H9 (cell line): ENCODE measurements around the gene RIMS1. TPM values are rescaled to one million over a fixed set of nuclear protein-coding genes. Genes with fewer than 3 reads are reported as not detected.
"Not testable (repeated sequence)": the region's sequence is repeated elsewhere in the genome, so short reads cannot be mapped to it uniquely, and the experiment has no call there.

Source experiments
- DNase-seq: peaks from one replicate; pipeline ENCODE4 v3.0.0-alpha.2; 2017
- H2AFZ ChIP-seq: one replicate; pipeline ENCODE4 v1.6.1; 2013; ENCODE audit warnings: mild to moderate bottlenecking, low read length, control low read depth, moderate library complexity
- H2AK5ac ChIP-seq: 2 replicates; pipeline ENCODE4 v1.6.1; 2013; ENCODE audit warnings: low read length, control low read depth, mixed read lengths; ENCODE audit not compliant: insufficient read length
- H2BK120ac ChIP-seq: one replicate; pipeline ENCODE4 v1.6.1; 2013; ENCODE audit warnings: low read depth, mild to moderate bottlenecking, low read length, control low read depth, inconsistent platforms; ENCODE audit not compliant: poor library complexity, severe bottlenecking
- H2BK12ac ChIP-seq: 2 replicates; pipeline ENCODE4 v1.6.1; 2013; ENCODE audit warnings: low read length, control low read depth, mixed read lengths, low read depth; ENCODE audit not compliant: insufficient read length
- H2BK15ac ChIP-seq: 2 replicates; pipeline ENCODE4 v1.6.1; 2013; ENCODE audit warnings: low read depth, low read length, control low read depth
- H2BK20ac ChIP-seq: one replicate; pipeline ENCODE4 v1.6.1; 2013; ENCODE audit warnings: low read depth, mild to moderate bottlenecking, low read length, control low read depth, inconsistent platforms; ENCODE audit not compliant: poor library complexity, severe bottlenecking
- H2BK5ac ChIP-seq: 2 replicates; pipeline ENCODE4 v1.6.1; 2013; ENCODE audit warnings: low read length, control low read depth, mixed read lengths; ENCODE audit not compliant: insufficient read length
- H3K14ac ChIP-seq: 2 replicates; pipeline ENCODE4 v1.6.1; 2013; ENCODE audit warnings: low read length, control low read depth; ENCODE audit not compliant: insufficient read depth
- H3K18ac ChIP-seq: 2 replicates; pipeline ENCODE4 v1.6.1; 2013; ENCODE audit warnings: low read depth, mild to moderate bottlenecking, mixed read lengths, low read length, control low read depth; ENCODE audit not compliant: insufficient read length
- H3K23ac ChIP-seq: 2 replicates; pipeline ENCODE4 v1.6.1; 2013; ENCODE audit warnings: low read length, control low read depth, mixed read lengths, low read depth; ENCODE audit not compliant: insufficient read length
- H3K23me2 ChIP-seq: 2 replicates; pipeline ENCODE4 v1.6.1; 2013; ENCODE audit warnings: low read depth, mild to moderate bottlenecking, mixed read lengths, low read length, control low read depth; ENCODE audit not compliant: insufficient read length, poor library complexity, severe bottlenecking
- H3K27ac ChIP-seq: 2 replicates; pipeline ENCODE4 v1.5.1; 2013; ENCODE audit warnings: low read length, control low read depth, mixed read lengths, low read depth; ENCODE audit not compliant: insufficient read length
- H3K27me3 ChIP-seq: 2 replicates; pipeline ENCODE4 v1.6.1; 2013; ENCODE audit warnings: low read length, control low read depth, inconsistent platforms; ENCODE audit not compliant: insufficient read depth
- H3K4ac ChIP-seq: 2 replicates; pipeline ENCODE4 v1.6.1; 2013; ENCODE audit warnings: low read depth, mild to moderate bottlenecking, control low read depth, inconsistent platforms, low read length, moderate library complexity
- H3K4me1 ChIP-seq: 2 replicates; pipeline ENCODE4 v1.6.1; 2013; ENCODE audit warnings: low read length, control low read depth, inconsistent platforms; ENCODE audit not compliant: insufficient read depth
- H3K4me2 ChIP-seq: 2 replicates; pipeline ENCODE4 v1.6.1; 2013; ENCODE audit warnings: low read length, control low read depth, mixed read lengths; ENCODE audit not compliant: insufficient read length, insufficient read depth
- H3K56ac ChIP-seq: 2 replicates; pipeline ENCODE4 v1.6.1; 2013; ENCODE audit warnings: low read depth, mild to moderate bottlenecking, mixed read lengths, low read length, control low read depth; ENCODE audit not compliant: insufficient read length
- H3K79me1 ChIP-seq: 2 replicates; pipeline ENCODE4 v1.6.1; 2013; ENCODE audit warnings: low read depth, mild to moderate bottlenecking, moderate library complexity, low read length, control low read depth, inconsistent platforms; ENCODE audit not compliant: insufficient read depth, poor library complexity, severe bottlenecking
- H3K79me2 ChIP-seq: 2 replicates; pipeline ENCODE4 v1.6.1; 2013; ENCODE audit warnings: low read length, control low read depth, inconsistent platforms; ENCODE audit not compliant: insufficient read depth
- H3K9ac ChIP-seq: 2 replicates; pipeline ENCODE4 v1.6.1; 2013; ENCODE audit warnings: low read length, control low read depth, mixed read lengths; ENCODE audit not compliant: insufficient read length; ENCODE audit errors: extremely low read depth
- H3K9me3 ChIP-seq: one replicate; pipeline ENCODE4 v1.6.1; 2013; ENCODE audit warnings: low read depth, low read length, inconsistent platforms; ENCODE audit not compliant: control insufficient read depth
- H3T11ph ChIP-seq: one replicate; pipeline ENCODE4 v1.6.1; 2013; ENCODE audit warnings: mild to moderate bottlenecking, low read length, control low read depth, inconsistent platforms
- H4K20me1 ChIP-seq: one replicate; pipeline ENCODE4 v1.6.1; 2013; ENCODE audit not compliant: control insufficient read depth, insufficient read length, insufficient read depth
- H4K5ac ChIP-seq: 2 replicates; pipeline ENCODE4 v1.6.1; 2013; ENCODE audit warnings: low read depth, mild to moderate bottlenecking, mixed read lengths, low read length, control low read depth; ENCODE audit not compliant: insufficient read length
- H4K8ac ChIP-seq: replicated peaks from 2 replicates; pipeline ENCODE4 v1.6.1; 2013; ENCODE audit warnings: low read length, control low read depth, mixed read lengths, low read depth; ENCODE audit not compliant: insufficient read length
- H4K91ac ChIP-seq: 2 replicates; pipeline ENCODE4 v1.6.1; 2013; ENCODE audit warnings: low read depth, mild to moderate bottlenecking, moderate library complexity, mixed read lengths, low read length, control low read depth; ENCODE audit not compliant: insufficient read length
- H3K27ac Mint-ChIP-seq, 3 experiments: 2 replicates in 2 of 3; 3 replicates in 1 of 3; pipeline ENCODE4 v1.8.0; 2020 to 2021; ENCODE audit warnings: mixed read lengths in 3 of 3, mild to moderate bottlenecking in 1 of 3, moderate library complexity in 1 of 3
- H3K27me3 Mint-ChIP-seq: 2 replicates; pipeline ENCODE4 v1.8.0; 2021; ENCODE audit warnings: low read depth, mild to moderate bottlenecking, moderate library complexity, mixed read lengths
- H3K36me3 Mint-ChIP-seq, 3 experiments: 2 replicates in 2 of 3; 3 replicates in 1 of 3; pipeline ENCODE4 v1.8.0; 2020 to 2021; ENCODE audit warnings: low read depth in 3 of 3, mixed read lengths in 3 of 3; ENCODE audit not compliant: insufficient read depth in 1 of 3
- H3K4me1 Mint-ChIP-seq, 2 experiments: 2 replicates each; pipeline ENCODE4 v1.8.0; 2020; ENCODE audit warnings: mixed read lengths in 2 of 2
- H3K4me3 Mint-ChIP-seq, 2 experiments: 2 replicates in 1 of 2; 3 replicates in 1 of 2; pipeline ENCODE4 v1.8.0; 2020 to 2021; ENCODE audit warnings: mild to moderate bottlenecking in 2 of 2, mixed read lengths in 2 of 2, moderate library complexity in 1 of 2
- H3K9me3 Mint-ChIP-seq, 2 experiments: 2 replicates in 1 of 2; 3 replicates in 1 of 2; pipeline ENCODE4 v1.8.0; 2020; ENCODE audit warnings: mild to moderate bottlenecking in 2 of 2, mixed read lengths in 2 of 2, moderate library complexity in 1 of 2
- WGBS: extraction: QIAGEN DNeasy Blood & Tissue Kit; methylation state at CpG from one replicate; pipeline ENCODE4 v1.1.7; 2013; ENCODE audit warnings: missing lambda C conversion rate, low lambda C conversion rate, mixed read lengths; ENCODE audit not compliant: insufficient read length; ENCODE audit errors: extremely low coverage; 5-methylcytosine and 5-hydroxymethylcytosine counted together
- total RNA-seq: library from RNA; stranded (reverse); gene quantifications from 2 replicates; pipeline ENCODE4 v1.2.1, GENCODE V29; 2021
- TF ChIP-seq, protein P1 (sequence below): fragments of 200-600 bp; sonication (generic); conservative IDR thresholded peaks from 3 replicates; pipeline ENCODE4 v1.8.0; 2021; ENCODE audit warnings: antibody characterized with exemption, mild to moderate bottlenecking

The RIMS1 gene
- total RNA-seq, 1 experiment from 2014 or later = 0.83 TPM

DNA sequence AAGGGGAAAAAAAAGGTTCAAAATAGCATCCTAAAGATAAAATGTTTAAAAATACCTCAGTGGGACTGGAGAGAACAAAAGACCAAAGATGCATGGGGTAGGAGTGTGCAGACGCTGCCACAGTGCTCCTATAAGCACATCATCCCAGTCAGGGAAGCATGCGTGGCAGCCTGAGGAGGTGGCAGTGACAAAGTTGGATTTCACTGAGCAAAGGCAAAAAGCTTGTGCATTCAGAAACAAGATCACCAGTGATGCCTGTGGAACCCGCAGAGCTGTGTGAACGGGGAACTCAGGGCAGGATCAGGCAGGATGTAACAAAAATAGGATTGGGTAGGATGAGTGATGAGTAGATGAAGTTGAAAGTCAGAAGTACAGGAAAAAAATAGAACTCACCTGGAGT lies 116.1 kb downstream of the RIMS1 start:
- Histone ChIP-seq H3K18ac (no peak overlapping the region), H3K4ac (no peak overlapping the region), H3K79me2 (no peaks in the 10 kb centered on the region), H3K23me2 (no peaks in the 10 kb centered on the region), H2AFZ (no peak overlapping the region), H3T11ph (no peak overlapping the region), H3K27me3 (no peaks in the 10 kb centered on the region), H4K20me1 (no peaks in the 10 kb centered on the region), H3K79me1 (no peaks in the 10 kb centered on the region), H3K23ac (no peak overlapping the region), H4K5ac (no peak overlapping the region), H3K14ac (no peak overlapping the region), H3K27ac (no peak overlapping the region), H3K56ac (no peak overlapping the region), H3K4me2 (no peak overlapping the region), H2BK20ac (no peak overlapping the region), H3K9me3 (peaks cover 12% of the 10 kb centered on the region), H3K9ac (no peak overlapping the region), H2AK5ac (no peak overlapping the region), H4K91ac (no peak overlapping the region), H4K8ac (no peak overlapping the region), H3K4me1 (no peaks in the 10 kb centered on the region), H2BK12ac (no peak overlapping the region), H2BK5ac (no peak overlapping the region), H2BK15ac (no peak overlapping the region), H2BK120ac (no peak overlapping the region)
- Mint-ChIP-seq H3K4me3 (no peak overlapping the region), H3K9me3 (peaks cover 20 to 24% of the 10 kb centered on the region in 2 experiments), H3K27me3 (no peaks in the 10 kb centered on the region; the same call in 1 of the 2 replicates), H3K27ac (peak overlapping the region in 1 of 3 experiments; percentile 32; a peak in 1 of 7 replicates), H3K4me1 (no peaks in the 10 kb centered on the region), H3K36me3 (peaks cover 11 to 17% (median 17%) of the 10 kb centered on the region in 3 experiments)
- WGBS = no CpG with 5 or more reads among the region's 4 CpGs
- DNase-seq = no peak
- TF ChIP-seq, protein P1, sequence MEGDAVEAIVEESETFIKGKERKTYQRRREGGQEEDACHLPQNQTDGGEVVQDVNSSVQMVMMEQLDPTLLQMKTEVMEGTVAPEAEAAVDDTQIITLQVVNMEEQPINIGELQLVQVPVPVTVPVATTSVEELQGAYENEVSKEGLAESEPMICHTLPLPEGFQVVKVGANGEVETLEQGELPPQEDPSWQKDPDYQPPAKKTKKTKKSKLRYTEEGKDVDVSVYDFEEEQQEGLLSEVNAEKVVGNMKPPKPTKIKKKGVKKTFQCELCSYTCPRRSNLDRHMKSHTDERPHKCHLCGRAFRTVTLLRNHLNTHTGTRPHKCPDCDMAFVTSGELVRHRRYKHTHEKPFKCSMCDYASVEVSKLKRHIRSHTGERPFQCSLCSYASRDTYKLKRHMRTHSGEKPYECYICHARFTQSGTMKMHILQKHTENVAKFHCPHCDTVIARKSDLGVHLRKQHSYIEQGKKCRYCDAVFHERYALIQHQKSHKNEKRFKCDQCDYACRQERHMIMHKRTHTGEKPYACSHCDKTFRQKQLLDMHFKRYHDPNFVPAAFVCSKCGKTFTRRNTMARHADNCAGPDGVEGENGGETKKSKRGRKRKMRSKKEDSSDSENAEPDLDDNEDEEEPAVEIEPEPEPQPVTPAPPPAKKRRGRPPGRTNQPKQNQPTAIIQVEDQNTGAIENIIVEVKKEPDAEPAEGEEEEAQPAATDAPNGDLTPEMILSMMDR = no peak

DNA sequence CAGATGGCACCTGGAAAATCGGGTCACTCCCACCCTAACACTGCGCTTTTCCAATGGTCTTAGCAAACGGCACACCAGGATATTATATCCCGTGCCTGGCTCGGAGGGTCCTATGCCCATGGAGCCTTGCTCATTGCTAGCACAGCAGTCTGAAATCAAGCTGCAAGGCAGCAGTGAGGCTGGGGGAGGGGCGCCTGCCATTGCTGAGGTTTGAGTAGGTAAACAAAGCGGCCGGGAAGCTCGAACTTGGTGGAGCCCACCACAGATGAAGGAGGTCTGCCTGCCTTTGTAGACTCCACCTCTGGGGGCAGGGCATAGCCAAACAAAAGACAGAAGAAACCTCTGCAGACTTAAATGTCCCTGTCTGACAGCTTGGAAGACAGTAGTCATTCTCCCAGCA lies 120.2 kb downstream of the RIMS1 start:
- H3K56ac ChIP-seq, H2BK20ac ChIP-seq, H4K5ac ChIP-seq, H3K79me1 ChIP-seq, H3K4me3 Mint-ChIP-seq, H2BK15ac ChIP-seq, H3K27me3 ChIP-seq, H3K4me2 ChIP-seq, H3K4me1 ChIP-seq, H2AK5ac ChIP-seq, H3T11ph ChIP-seq, H3K9ac ChIP-seq, H2AFZ ChIP-seq, H2BK120ac ChIP-seq, H3K4me1 Mint-ChIP-seq, H3K27ac Mint-ChIP-seq, DNase-seq, H4K91ac ChIP-seq, H3K4ac ChIP-seq, H4K8ac ChIP-seq, H3K18ac ChIP-seq, H3K27ac ChIP-seq, H3K23me2 ChIP-seq, H2BK5ac ChIP-seq, H3K79me2 ChIP-seq, H4K20me1 ChIP-seq, H2BK12ac ChIP-seq, H3K14ac ChIP-seq, H3K27me3 Mint-ChIP-seq, H3K23ac ChIP-seq: not testable (repeated sequence)
- H3K9me3 Mint-ChIP-seq = peaks cover 35% of the 10 kb centered on the region in 2 experiments
- no CpG with 5 or more reads among the region's 9 CpGs for WGBS
- peaks cover 12% of the 10 kb centered on the region for H3K9me3 ChIP-seq
- H3K36me3 Mint-ChIP-seq = peaks cover 12 to 25% (median 22%) of the 10 kb centered on the region in 3 experiments
